HepG2 (cell line): ENCODE measurements around the gene MYO1E.

ENCODE experiments used
- CREM ChIP-seq, 2 experiments: sonication (generic) in 1 of 2; formaldehyde crosslinking in 1 of 2; IDR thresholded peaks; 2 replicates each; pipeline versions ENCODE4 v1.4.0 to v1.6.1; 2016 to 2020; ENCODE audit warnings: antibody characterized with exemption in 1 of 2, mild to moderate bottlenecking in 1 of 2, missing genetic modification reagents in 1 of 2
- GPN1 ChIP-seq: sonication (generic); formaldehyde crosslinking; IDR thresholded peaks from 2 replicates; pipeline ENCODE4 v1.5.1; 2020; ENCODE audit warnings: missing genetic modification reagents, borderline replicate concordance
- POLR2A ChIP-seq, 2 experiments: IDR thresholded peaks; 2 replicates each; pipeline ENCODE4 v1.6.1; 2011; ENCODE audit warnings: low read depth in 2 of 2, low read length in 2 of 2, mild to moderate bottlenecking in 1 of 2, moderate library complexity in 1 of 2; ENCODE audit not compliant: insufficient read depth in 1 of 2
- TP53 ChIP-seq: sonication (generic); formaldehyde crosslinking; conservative IDR thresholded peaks from 2 replicates; pipeline ENCODE4 v1.4.0; 2020; ENCODE audit warnings: missing genetic modification reagents
- TF ChIP-seq, protein P1 (sequence below), 2 experiments: fragments of 450-650 bp in 1 of 2; sonication (generic) in 1 of 2; formaldehyde crosslinking in 1 of 2; IDR thresholded peaks; 2 replicates each; pipeline versions ENCODE4 v1.6.1 to v1.8.0; 2016 to 2022; ENCODE audit warnings: antibody characterized with exemption in 1 of 2, mild to moderate bottlenecking in 1 of 2, missing genetic modification reagents in 1 of 2
- TF ChIP-seq, protein P2 (sequence below): sonication (generic); formaldehyde crosslinking; IDR thresholded peaks from 2 replicates; pipeline ENCODE4 v1.4.0; 2020; ENCODE audit warnings: mild to moderate bottlenecking, missing genetic modification reagents

- TF ChIP-seq GPN1 (CRISPR knock-in tag) (no peak), CREM (IDR thresholded peaks at IDR 0.05) (no peak), CREM (CRISPR knock-in tag; IDR thresholded peaks at IDR 0.05) (no peak), TP53 (CRISPR knock-in tag) (no peak), POLR2A (IDR thresholded peaks at IDR 0.05; ENCODE audit: insufficient read depth in 1 of 2, low read depth in 2 of 2, low read length in 2 of 2) (no peak)
- TF ChIP-seq, protein P1, sequence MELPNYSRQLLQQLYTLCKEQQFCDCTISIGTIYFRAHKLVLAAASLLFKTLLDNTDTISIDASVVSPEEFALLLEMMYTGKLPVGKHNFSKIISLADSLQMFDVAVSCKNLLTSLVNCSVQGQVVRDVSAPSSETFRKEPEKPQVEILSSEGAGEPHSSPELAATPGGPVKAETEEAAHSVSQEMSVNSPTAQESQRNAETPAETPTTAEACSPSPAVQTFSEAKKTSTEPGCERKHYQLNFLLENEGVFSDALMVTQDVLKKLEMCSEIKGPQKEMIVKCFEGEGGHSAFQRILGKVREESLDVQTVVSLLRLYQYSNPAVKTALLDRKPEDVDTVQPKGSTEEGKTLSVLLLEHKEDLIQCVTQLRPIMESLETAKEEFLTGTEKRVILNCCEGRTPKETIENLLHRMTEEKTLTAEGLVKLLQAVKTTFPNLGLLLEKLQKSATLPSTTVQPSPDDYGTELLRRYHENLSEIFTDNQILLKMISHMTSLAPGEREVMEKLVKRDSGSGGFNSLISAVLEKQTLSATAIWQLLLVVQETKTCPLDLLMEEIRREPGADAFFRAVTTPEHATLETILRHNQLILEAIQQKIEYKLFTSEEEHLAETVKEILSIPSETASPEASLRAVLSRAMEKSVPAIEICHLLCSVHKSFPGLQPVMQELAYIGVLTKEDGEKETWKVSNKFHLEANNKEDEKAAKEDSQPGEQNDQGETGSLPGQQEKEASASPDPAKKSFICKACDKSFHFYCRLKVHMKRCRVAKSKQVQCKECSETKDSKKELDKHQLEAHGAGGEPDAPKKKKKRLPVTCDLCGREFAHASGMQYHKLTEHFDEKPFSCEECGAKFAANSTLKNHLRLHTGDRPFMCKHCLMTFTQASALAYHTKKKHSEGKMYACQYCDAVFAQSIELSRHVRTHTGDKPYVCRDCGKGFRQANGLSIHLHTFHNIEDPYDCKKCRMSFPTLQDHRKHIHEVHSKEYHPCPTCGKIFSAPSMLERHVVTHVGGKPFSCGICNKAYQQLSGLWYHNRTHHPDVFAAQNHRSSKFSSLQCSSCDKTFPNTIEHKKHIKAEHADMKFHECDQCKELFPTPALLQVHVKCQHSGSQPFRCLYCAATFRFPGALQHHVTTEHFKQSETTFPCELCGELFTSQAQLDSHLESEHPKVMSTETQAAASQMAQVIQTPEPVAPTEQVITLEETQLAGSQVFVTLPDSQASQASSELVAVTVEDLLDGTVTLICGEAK (IDR thresholded peaks at IDR 0.05) = no peak
- TF ChIP-seq, protein P1 (CRISPR knock-in tag; IDR thresholded peaks at IDR 0.05) = no peak
- TF ChIP-seq, protein P2, sequence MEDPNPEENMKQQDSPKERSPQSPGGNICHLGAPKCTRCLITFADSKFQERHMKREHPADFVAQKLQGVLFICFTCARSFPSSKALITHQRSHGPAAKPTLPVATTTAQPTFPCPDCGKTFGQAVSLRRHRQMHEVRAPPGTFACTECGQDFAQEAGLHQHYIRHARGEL (CRISPR knock-in tag) = no peak
These were observed 145.7 kb downstream of the MYO1E start for GRCh38 chr15:59227021-59227420.
